GM23338 (cell line): Measurements from ENCODE around the gene IKBKG. TPM values are rescaled to one million over a fixed set of nuclear protein-coding genes. Genes with fewer than 3 reads are reported as not detected.

Experiments
- ATAC-seq: fragments of 200-7000 bp; cut with Tn5 transposase; 3 replicates; pipeline ENCODE4 v1.9.1; 2020
- DNase-seq: peaks from one replicate; pipeline ENCODE4 v3.0.0-alpha.2; 2015; ENCODE audit warnings: low spot score
- H2AFZ ChIP-seq: fragments of 200-600 bp; sonication (generic); 2 replicates; pipeline ENCODE4 v1.8.0; 2016; ENCODE audit warnings: antibody characterized with exemption, mild to moderate bottlenecking, moderate library complexity
- H3F3A ChIP-seq: fragments of 200-600 bp; sonication (generic); replicated peaks from 2 replicates; pipeline ENCODE4 v1.8.0; 2017; ENCODE audit warnings: antibody characterized with exemption, mixed run types, low read depth
- H3K27ac ChIP-seq: fragments of 200-600 bp; sonication (generic); 2 replicates; pipeline ENCODE4 v1.6.1; 2016; ENCODE audit warnings: low read depth
- H3K27me3 ChIP-seq: fragments of 200-600 bp; sonication (generic); 2 replicates; pipeline ENCODE4 v1.8.0; 2016; ENCODE audit warnings: mild to moderate bottlenecking, mixed run types, moderate library complexity; ENCODE audit not compliant: insufficient read depth
- H3K36me3 ChIP-seq: fragments of 200-600 bp; sonication (generic); 2 replicates; pipeline ENCODE4 v1.8.0; 2016; ENCODE audit warnings: mild to moderate bottlenecking; ENCODE audit not compliant: insufficient read depth
- H3K4me1 ChIP-seq: fragments of 200-600 bp; sonication (generic); 2 replicates; pipeline ENCODE4 v1.8.0; 2016; ENCODE audit warnings: mild to moderate bottlenecking, moderate library complexity; ENCODE audit not compliant: insufficient read depth
- H3K4me2 ChIP-seq: fragments of 200-600 bp; sonication (generic); 2 replicates; pipeline ENCODE4 v1.7.1; 2017; ENCODE audit warnings: mixed run types
- H3K4me3 ChIP-seq: fragments of 200-600 bp; sonication (generic); 2 replicates; pipeline ENCODE4 v1.6.1; 2016; ENCODE audit warnings: mixed run types
- H3K79me2 ChIP-seq: fragments of 200-600 bp; sonication (generic); replicated peaks from 2 replicates; pipeline ENCODE4 v1.8.0; 2017; ENCODE audit warnings: mild to moderate bottlenecking; ENCODE audit not compliant: insufficient read depth
- H3K9me2 ChIP-seq: fragments of 200-600 bp; sonication (generic); 2 replicates; pipeline ENCODE4 v1.8.0; 2017; ENCODE audit not compliant: insufficient read depth
- H4K20me1 ChIP-seq: fragments of 200-600 bp; sonication (generic); replicated peaks from 2 replicates; pipeline ENCODE4 v1.8.0; 2017; ENCODE audit warnings: mild to moderate bottlenecking; ENCODE audit not compliant: insufficient read depth
- H3K27ac Mint-ChIP-seq: 2 replicates; pipeline ENCODE4 v1.8.0; 2020; ENCODE audit warnings: inconsistent platforms, mild to moderate bottlenecking, moderate library complexity, mixed read lengths
- H3K27me3 Mint-ChIP-seq: 3 replicates; pipeline ENCODE4 v1.8.0; 2022; ENCODE audit warnings: low read depth, mild to moderate bottlenecking, moderate library complexity, mixed read lengths, inconsistent platforms; ENCODE audit not compliant: insufficient read depth, poor library complexity
- H3K36me3 Mint-ChIP-seq: 3 replicates; pipeline ENCODE4 v1.8.0; 2021; ENCODE audit warnings: low read depth, mild to moderate bottlenecking, inconsistent platforms, moderate library complexity, mixed read lengths
- H3K4me1 Mint-ChIP-seq: 3 replicates; pipeline ENCODE4 v1.8.0; 2020; ENCODE audit warnings: mild to moderate bottlenecking, inconsistent platforms, mixed read lengths
- H3K4me3 Mint-ChIP-seq: 3 replicates; pipeline ENCODE4 v1.8.0; 2021; ENCODE audit warnings: moderate library complexity, mild to moderate bottlenecking, inconsistent platforms, mixed read lengths
- H3K9me3 Mint-ChIP-seq: 3 replicates; pipeline ENCODE4 v1.8.0; 2020; ENCODE audit warnings: moderate library complexity, mild to moderate bottlenecking, inconsistent platforms, mixed read lengths
- CREB1 ChIP-seq: fragments of 250-450 bp; sonication (Bioruptor Pico); IDR thresholded peaks from 2 replicates; pipeline ENCODE4 v1.5.0; 2020; ENCODE audit warnings: low read depth, mild to moderate bottlenecking, moderate library complexity
- EZH2 ChIP-seq: fragments of 200-600 bp; sonication (generic); IDR thresholded peaks from one replicate; pipeline ENCODE4 v1.8.0; 2017; ENCODE audit warnings: antibody characterized with exemption, mild to moderate bottlenecking, low read depth; ENCODE audit not compliant: unreplicated experiment
- EZH2phosphoT487 ChIP-seq: fragments of 200-600 bp; sonication (generic); IDR thresholded peaks from one replicate; pipeline ENCODE4 v1.8.1; 2018; ENCODE audit warnings: antibody characterized with exemption; ENCODE audit not compliant: unreplicated experiment
- JUNB ChIP-seq: IDR thresholded peaks from one replicate; pipeline ENCODE4 v1.6.1; 2016; ENCODE audit warnings: antibody characterized with exemption; ENCODE audit not compliant: unreplicated experiment
- NANOG ChIP-seq: IDR thresholded peaks from 2 replicates; pipeline ENCODE4 v1.6.1; 2016; ENCODE audit warnings: antibody characterized with exemption, borderline replicate concordance
- POLR2AphosphoS5 ChIP-seq: IDR thresholded peaks from 2 replicates; pipeline ENCODE4 v1.6.1; 2016; ENCODE audit warnings: antibody characterized with exemption, low read depth
- STAT1 ChIP-seq: IDR thresholded peaks from one replicate; pipeline ENCODE4 v1.6.1; 2016; ENCODE audit warnings: antibody characterized with exemption; ENCODE audit not compliant: unreplicated experiment
- ZNF114 ChIP-seq: fragments of 250-450 bp; sonication (Bioruptor Pico); IDR thresholded peaks from 2 replicates; pipeline ENCODE4 v1.5.0; 2020; ENCODE audit warnings: mild to moderate bottlenecking, moderate library complexity
- ZNF331 ChIP-seq: fragments of 250-450 bp; sonication (Bioruptor Pico); IDR thresholded peaks from 2 replicates; pipeline ENCODE4 v1.5.0; 2020; ENCODE audit warnings: low read depth, mild to moderate bottlenecking, moderate library complexity
- polyA plus RNA-seq: library from polyadenylated mRNA; unstranded; fragments of >200 nt; fragmentation: Nextera tagmentation; extraction: Ambion mirVana; gene quantifications from 2 replicates; pipeline ENCODE4 v1.2.1, GENCODE V29; 2016
- total RNA-seq: library from RNA; depleted of rRNA; stranded (reverse); fragments of >200 nt; shearing (Covaris generic); gene quantifications from 2 replicates; pipeline ENCODE4 v1.2.3, GENCODE V29; 2014
- TF ChIP-seq, protein P1 (sequence below): IDR thresholded peaks from one replicate; pipeline ENCODE4 v1.6.1; 2018; ENCODE audit warnings: antibody characterized with exemption; ENCODE audit not compliant: unreplicated experiment
- TF ChIP-seq, protein P2 (sequence below): fragments of 250-450 bp; sonication (Bioruptor Pico); IDR thresholded peaks from 2 replicates; pipeline ENCODE4 v1.5.0; 2020; ENCODE audit warnings: mild to moderate bottlenecking, moderate library complexity
- TF ChIP-seq, protein P3 (sequence below): IDR thresholded peaks from 2 replicates; pipeline ENCODE4 v1.6.1; 2016; ENCODE audit warnings: antibody characterized with exemption
- TF ChIP-seq, protein P4 (sequence below), 2 experiments: fragments of 200-600 bp in 1 of 2; sonication (generic) in 1 of 2; conservative IDR thresholded peaks; 2 replicates each; pipeline versions ENCODE4 v1.5.1 to v1.6.1; 2016 to 2017; ENCODE audit warnings: antibody characterized with exemption in 2 of 2, low read depth in 2 of 2, mild to moderate bottlenecking in 2 of 2, moderate library complexity in 1 of 2

IKBKG gene
- total and polyA plus RNA-seq, 2 experiments from 2014 or later: 11.5 to 14.9 TPM

DNA sequence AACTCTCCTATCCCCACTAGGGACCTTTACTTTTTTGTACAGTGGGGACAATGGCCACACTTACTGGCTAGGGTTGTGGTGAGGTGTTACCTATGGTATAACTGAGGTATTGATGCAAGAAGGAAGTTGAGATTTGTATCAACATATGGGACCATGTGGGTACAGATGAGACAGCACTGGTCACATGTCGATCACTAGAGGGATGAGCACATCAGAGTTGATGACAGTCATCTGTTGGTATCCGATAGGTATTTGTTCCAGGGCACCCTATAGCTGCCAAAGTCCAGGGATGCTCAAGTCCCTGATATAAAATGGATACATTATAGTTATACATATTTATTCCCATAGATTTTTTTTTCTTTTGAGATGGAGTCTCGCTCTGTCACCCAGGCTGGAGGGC lies 44.4 kb upstream of the IKBKG start:
- no peak for TF ChIP-seq EZH2
- TF ChIP-seq, protein P1, sequence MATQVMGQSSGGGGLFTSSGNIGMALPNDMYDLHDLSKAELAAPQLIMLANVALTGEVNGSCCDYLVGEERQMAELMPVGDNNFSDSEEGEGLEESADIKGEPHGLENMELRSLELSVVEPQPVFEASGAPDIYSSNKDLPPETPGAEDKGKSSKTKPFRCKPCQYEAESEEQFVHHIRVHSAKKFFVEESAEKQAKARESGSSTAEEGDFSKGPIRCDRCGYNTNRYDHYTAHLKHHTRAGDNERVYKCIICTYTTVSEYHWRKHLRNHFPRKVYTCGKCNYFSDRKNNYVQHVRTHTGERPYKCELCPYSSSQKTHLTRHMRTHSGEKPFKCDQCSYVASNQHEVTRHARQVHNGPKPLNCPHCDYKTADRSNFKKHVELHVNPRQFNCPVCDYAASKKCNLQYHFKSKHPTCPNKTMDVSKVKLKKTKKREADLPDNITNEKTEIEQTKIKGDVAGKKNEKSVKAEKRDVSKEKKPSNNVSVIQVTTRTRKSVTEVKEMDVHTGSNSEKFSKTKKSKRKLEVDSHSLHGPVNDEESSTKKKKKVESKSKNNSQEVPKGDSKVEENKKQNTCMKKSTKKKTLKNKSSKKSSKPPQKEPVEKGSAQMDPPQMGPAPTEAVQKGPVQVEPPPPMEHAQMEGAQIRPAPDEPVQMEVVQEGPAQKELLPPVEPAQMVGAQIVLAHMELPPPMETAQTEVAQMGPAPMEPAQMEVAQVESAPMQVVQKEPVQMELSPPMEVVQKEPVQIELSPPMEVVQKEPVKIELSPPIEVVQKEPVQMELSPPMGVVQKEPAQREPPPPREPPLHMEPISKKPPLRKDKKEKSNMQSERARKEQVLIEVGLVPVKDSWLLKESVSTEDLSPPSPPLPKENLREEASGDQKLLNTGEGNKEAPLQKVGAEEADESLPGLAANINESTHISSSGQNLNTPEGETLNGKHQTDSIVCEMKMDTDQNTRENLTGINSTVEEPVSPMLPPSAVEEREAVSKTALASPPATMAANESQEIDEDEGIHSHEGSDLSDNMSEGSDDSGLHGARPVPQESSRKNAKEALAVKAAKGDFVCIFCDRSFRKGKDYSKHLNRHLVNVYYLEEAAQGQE: no peak
- no peak for TF ChIP-seq ZNF114 (CRISPR knock-in tag)
- no peak for TF ChIP-seq CREB1 (CRISPR knock-in tag)
- no peak for TF ChIP-seq NANOG
- TF ChIP-seq, protein P2, sequence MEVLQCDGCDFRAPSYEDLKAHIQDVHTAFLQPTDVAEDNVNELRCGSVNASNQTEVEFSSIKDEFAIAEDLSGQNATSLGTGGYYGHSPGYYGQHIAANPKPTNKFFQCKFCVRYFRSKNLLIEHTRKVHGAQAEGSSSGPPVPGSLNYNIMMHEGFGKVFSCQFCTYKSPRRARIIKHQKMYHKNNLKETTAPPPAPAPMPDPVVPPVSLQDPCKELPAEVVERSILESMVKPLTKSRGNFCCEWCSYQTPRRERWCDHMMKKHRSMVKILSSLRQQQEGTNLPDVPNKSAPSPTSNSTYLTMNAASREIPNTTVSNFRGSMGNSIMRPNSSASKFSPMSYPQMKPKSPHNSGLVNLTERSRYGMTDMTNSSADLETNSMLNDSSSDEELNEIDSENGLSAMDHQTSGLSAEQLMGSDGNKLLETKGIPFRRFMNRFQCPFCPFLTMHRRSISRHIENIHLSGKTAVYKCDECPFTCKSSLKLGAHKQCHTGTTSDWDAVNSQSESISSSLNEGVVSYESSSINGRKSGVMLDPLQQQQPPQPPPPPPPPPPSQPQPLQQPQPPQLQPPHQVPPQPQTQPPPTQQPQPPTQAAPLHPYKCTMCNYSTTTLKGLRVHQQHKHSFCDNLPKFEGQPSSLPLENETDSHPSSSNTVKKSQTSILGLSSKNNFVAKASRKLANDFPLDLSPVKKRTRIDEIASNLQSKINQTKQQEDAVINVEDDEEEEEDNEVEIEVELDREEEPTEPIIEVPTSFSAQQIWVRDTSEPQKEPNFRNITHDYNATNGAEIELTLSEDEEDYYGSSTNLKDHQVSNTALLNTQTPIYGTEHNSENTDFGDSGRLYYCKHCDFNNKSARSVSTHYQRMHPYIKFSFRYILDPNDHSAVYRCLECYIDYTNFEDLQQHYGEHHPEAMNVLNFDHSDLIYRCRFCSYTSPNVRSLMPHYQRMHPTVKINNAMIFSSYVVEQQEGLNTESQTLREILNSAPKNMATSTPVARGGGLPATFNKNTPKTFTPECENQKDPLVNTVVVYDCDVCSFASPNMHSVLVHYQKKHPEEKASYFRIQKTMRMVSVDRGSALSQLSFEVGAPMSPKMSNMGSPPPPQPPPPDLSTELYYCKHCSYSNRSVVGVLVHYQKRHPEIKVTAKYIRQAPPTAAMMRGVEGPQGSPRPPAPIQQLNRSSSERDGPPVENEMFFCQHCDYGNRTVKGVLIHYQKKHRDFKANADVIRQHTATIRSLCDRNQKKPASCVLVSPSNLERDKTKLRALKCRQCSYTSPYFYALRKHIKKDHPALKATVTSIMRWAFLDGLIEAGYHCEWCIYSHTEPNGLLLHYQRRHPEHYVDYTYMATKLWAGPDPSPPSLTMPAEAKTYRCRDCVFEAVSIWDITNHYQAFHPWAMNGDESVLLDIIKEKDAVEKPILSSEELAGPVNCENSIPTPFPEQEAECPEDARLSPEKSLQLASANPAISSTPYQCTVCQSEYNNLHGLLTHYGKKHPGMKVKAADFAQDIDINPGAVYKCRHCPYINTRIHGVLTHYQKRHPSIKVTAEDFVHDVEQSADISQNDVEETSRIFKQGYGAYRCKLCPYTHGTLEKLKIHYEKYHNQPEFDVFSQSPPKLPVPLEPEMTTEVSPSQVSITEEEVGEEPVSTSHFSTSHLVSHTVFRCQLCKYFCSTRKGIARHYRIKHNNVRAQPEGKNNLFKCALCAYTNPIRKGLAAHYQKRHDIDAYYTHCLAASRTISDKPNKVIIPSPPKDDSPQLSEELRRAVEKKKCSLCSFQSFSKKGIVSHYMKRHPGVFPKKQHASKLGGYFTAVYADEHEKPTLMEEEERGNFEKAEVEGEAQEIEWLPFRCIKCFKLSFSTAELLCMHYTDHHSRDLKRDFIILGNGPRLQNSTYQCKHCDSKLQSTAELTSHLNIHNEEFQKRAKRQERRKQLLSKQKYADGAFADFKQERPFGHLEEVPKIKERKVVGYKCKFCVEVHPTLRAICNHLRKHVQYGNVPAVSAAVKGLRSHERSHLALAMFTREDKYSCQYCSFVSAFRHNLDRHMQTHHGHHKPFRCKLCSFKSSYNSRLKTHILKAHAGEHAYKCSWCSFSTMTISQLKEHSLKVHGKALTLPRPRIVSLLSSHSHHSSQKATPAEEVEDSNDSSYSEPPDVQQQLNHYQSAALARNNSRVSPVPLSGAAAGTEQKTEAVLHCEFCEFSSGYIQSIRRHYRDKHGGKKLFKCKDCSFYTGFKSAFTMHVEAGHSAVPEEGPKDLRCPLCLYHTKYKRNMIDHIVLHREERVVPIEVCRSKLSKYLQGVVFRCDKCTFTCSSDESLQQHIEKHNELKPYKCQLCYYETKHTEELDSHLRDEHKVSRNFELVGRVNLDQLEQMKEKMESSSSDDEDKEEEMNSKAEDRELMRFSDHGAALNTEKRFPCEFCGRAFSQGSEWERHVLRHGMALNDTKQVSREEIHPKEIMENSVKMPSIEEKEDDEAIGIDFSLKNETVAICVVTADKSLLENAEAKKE (CRISPR knock-in tag): no peak
- TF ChIP-seq, protein P3, sequence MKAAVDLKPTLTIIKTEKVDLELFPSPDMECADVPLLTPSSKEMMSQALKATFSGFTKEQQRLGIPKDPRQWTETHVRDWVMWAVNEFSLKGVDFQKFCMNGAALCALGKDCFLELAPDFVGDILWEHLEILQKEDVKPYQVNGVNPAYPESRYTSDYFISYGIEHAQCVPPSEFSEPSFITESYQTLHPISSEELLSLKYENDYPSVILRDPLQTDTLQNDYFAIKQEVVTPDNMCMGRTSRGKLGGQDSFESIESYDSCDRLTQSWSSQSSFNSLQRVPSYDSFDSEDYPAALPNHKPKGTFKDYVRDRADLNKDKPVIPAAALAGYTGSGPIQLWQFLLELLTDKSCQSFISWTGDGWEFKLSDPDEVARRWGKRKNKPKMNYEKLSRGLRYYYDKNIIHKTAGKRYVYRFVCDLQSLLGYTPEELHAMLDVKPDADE: no peak
- TF ChIP-seq POLR2AphosphoS5: no peak
- TF ChIP-seq, protein P4, sequence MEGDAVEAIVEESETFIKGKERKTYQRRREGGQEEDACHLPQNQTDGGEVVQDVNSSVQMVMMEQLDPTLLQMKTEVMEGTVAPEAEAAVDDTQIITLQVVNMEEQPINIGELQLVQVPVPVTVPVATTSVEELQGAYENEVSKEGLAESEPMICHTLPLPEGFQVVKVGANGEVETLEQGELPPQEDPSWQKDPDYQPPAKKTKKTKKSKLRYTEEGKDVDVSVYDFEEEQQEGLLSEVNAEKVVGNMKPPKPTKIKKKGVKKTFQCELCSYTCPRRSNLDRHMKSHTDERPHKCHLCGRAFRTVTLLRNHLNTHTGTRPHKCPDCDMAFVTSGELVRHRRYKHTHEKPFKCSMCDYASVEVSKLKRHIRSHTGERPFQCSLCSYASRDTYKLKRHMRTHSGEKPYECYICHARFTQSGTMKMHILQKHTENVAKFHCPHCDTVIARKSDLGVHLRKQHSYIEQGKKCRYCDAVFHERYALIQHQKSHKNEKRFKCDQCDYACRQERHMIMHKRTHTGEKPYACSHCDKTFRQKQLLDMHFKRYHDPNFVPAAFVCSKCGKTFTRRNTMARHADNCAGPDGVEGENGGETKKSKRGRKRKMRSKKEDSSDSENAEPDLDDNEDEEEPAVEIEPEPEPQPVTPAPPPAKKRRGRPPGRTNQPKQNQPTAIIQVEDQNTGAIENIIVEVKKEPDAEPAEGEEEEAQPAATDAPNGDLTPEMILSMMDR (conservative IDR thresholded peaks at IDR 0.05; ENCODE audit: low read depth in 2 of 2): no peak
- no peak for TF ChIP-seq ZNF331
- no peak for TF ChIP-seq EZH2phosphoT487
- TF ChIP-seq JUNB: no peak
- TF ChIP-seq STAT1: no peak
- Histone ChIP-seq H3K79me2 (no peaks in the 10 kb centered on the region), H3K4me1 (no peaks in the 10 kb centered on the region), H3K4me2 (no peak overlapping the region), H3F3A (no peaks in the 10 kb centered on the region), H3K9me2 (no peaks in the 10 kb centered on the region), H3K4me3 (no peak overlapping the region), H4K20me1 (no peaks in the 10 kb centered on the region), H3K27me3 (no peaks in the 10 kb centered on the region), H3K36me3 (no peaks in the 10 kb centered on the region), H3K27ac (no peak overlapping the region), H2AFZ (no peak overlapping the region)
- ATAC-seq (no peak), DNase-seq (no peak)
- Mint-ChIP-seq H3K4me3 (no peak overlapping the region), H3K9me3 (no peaks in the 10 kb centered on the region), H3K27me3 (no peaks in the 10 kb centered on the region), H3K4me1 (no peaks in the 10 kb centered on the region), H3K27ac (no peak overlapping the region), H3K36me3 (peaks cover 2% of the 10 kb centered on the region; the same call in 1 of the 3 replicates)
